HG03571 (cell line): Measurements from ENCODE around the gene TENM4.

ENCODE experiments used
- ATAC-seq: cut with Tn5 transposase; IDR thresholded peaks from one replicate; pipeline ENCODE4 v1.9.1; 2021; ENCODE audit not compliant: unreplicated experiment

The TENM4 gene

DNA sequence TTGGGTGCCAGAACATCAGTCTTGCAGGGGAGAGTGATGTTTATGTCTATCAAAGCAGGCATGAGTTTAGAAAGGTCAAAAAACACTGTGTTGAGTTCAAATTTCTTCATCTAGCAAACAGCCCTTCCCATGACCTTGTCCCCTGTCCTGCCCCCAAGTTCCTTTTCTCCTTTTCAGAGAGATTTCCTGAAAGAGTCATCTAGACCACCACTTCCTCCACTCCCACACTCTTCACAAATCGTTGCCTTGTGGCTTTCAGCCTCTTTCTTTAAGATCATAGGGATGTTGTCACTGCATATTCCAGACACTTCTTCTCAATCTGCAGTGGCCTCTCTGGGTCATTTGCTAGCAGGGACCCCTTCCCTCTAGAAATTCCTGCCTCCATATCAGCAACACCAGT lies 290.5 kb downstream of the TENM4 start:
- ATAC-seq: no peak

DNA sequence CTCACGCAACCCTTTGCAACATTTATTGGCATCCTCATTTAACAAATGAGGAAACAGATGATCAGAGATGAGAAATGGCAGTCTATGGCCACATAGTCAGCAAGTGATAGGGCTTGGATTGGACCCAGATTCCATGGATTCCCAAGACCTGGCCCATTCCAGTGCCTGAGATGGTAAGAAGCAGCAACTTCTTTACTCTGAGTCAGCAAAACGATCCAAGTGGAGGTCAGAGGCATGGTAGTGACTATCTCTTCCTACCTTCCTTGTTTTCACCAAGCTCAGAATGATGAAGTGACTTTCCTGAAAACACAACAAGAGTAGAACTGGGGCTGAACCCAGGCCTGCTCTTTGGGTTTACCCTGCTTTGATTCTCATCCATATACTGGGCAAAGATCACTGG lies 293.1 kb downstream of the TENM4 start:
- ATAC-seq: no peak

DNA sequence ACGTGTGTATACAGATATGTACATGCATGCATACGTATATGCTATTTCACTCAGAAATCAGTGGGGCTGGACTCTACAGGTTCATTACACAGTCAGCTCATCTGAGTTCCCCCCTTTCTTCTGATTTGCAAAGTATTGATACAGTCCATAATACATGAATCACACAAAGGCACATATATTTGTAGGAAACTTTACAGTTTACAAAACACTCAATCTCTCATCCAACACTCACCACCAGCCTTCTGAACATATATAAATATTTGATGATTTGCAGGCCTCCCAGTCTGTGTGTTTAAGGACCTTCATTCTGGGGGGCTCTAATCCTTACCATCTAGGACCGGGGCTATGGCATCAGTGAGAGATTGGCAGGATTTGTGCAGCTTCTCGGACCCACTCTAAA lies 293.8 kb downstream of the TENM4 start:
- ATAC-seq: no peak

DNA sequence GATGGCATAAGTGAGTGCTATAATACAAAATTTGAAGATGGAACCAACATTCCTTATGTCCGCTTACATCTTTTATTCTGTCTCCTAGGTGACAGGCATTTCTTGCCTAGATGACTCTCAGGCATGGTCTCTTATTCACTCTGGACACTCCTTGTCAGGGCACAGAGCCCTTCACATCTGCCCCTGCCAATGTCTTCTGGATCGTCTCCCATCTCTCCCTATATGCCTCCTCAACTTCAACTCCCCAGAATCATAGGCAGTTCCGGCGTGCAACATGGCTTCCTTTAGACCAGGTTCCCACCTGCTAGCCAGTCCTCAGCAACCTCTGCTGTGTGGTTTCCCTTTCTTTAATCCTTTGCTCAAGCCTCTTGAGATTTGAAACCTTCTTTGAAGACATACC lies 300.9 kb downstream of the TENM4 start:
- ATAC-seq: no peak

DNA sequence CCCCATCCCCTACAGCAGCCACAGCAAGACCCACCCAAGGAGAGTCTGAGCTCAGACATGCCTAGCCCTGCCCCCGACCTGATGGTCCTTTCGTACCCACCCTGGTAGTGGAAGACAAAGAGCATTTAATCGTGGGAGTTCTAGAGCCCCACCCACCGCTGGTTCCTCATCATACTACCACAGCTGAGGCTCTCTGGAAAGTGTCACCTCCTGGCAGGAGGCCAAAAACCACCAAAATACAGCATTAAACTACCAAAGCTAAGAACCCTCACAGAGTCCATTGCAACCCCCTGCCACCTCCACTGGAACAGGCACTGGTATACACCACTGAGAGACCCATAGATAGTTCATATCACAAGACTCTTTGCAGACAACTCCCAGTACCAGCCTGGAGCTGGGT lies 311.1 kb downstream of the TENM4 start:
- no peak for ATAC-seq

DNA sequence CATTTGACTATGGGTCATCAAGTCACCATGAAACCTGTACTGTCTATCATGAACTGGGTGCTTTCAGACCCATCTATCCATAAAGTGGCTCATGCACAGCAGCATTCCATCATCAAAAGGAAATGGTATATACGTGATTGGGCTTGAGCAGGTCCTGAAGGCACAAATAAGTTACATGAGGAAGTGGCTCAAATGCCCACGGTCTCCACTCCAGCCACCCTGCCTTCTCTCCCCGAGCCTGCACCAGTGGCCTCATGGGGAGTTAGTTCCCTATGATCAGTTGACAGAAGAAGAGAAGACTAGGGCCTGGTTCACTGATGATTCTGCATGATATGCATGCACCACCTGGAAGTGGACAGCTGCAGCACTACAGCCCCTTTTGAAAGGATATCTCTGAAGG lies 312.5 kb downstream of the TENM4 start:
- ATAC-seq: no peak

DNA sequence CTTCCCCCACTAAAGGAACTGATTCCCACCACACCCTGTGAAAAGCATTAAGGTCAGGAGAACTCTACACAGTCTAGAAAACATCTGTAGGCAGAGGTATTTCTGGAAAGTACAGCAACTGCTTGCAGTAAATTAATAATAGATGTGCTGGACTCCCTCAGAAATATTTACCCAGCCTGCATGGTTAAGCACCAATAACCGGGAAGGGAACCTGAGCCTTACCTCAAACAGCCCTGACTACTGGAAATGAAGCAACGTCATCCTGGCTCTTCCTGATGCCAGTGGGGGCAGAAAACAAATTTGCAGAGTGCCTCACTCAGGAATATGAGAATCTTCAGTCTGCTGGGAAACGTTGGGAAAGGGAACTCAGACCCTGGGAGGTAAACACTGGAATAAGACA lies 318.1 kb downstream of the TENM4 start:
- no peak for ATAC-seq

DNA sequence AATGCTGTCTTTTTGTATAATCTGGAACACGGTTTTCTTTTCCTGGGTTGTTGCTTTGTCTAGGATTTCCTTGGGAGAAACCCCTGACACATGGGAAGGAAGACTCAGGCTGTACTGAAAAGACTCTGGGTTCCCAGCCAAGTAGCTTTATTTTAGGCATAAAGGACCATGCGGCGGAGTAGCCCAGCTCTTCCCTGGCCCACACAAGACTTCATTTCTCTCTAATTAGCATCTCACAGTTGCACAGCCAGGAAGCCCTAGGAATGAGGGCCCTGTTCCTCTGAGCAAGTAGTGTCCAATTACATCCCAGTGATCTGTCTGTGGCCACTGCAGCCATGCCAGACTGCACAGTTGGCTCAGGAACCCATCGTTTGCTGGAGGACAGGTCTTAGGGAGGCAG lies 319.5 kb downstream of the TENM4 start:
- no peak for ATAC-seq

DNA sequence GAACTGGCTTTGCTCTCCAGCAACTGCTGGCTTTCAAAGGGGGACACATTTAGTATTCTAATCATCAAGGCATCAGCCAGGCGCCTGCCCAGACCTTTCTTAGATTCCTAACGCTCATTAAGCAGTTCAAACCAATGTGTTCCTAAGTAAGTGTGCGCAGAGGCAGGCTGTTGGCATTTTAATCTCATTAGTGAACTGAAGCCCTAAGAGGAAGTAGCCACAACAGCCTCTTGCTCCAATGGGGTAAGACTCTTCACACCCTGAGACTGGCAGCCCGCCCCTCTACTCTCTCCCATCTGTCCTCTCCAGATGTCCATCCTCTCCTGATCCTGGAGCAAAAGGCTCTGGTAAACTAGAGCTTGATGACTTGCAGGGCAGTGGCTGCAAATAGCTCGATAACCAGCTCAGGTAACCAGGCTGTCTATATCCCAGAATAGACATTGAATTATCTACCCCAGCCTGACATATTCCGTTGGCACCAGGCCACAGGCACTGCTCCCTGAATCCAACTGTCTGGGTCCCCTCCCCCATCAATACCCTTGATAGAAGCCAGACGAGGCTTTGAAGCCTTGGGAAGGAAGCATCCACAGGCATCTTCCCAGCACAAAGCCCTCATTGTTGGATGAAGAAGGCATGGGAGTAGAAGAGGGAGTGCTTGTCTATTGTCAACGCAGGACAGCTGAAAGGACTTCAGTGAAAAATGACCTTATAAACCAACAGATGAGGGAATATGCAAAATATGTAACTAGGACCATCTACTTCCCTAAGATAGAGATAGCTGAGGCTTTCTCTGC lies 321.1 kb downstream of the TENM4 start:
- no peak for ATAC-seq

DNA sequence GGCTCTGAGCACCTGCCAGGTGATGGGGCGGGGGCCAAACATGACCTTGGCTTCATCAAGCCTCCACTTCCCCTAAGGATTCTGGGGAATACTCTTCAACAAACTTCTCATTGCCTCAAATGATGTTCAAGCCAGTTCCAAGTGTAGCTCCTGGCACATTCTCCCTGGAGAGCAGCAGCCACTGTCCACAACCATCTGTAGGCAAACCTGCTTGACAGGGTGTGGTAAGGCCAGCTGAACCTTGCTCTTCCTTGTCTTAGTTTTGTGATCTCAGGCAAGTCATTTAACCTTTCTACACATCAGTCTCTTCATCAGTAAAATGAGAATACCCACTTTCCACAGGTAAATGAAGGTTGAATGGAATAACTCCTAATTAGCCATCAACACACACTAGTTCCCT lies 323.3 kb downstream of the TENM4 start:
- ATAC-seq: no peak

DNA sequence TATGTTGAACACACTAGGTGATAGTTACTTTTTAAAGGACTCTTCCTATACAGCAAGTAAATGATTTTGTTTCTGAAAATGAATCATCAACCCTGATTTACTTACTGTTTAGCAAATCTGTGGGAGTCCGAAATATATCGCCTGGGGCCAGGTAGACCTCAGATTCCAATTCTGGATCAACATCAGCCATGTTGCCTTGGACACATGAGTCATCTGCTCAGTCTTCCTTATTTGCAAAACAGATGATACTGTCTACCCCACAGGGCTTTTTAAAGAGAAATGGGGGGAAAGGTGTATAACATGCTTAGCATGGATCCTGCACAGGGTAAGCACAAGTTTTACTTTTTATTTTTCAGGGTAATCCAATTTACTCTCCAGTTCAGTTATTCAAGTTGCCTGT lies 324.2 kb downstream of the TENM4 start:
- no peak for ATAC-seq

DNA sequence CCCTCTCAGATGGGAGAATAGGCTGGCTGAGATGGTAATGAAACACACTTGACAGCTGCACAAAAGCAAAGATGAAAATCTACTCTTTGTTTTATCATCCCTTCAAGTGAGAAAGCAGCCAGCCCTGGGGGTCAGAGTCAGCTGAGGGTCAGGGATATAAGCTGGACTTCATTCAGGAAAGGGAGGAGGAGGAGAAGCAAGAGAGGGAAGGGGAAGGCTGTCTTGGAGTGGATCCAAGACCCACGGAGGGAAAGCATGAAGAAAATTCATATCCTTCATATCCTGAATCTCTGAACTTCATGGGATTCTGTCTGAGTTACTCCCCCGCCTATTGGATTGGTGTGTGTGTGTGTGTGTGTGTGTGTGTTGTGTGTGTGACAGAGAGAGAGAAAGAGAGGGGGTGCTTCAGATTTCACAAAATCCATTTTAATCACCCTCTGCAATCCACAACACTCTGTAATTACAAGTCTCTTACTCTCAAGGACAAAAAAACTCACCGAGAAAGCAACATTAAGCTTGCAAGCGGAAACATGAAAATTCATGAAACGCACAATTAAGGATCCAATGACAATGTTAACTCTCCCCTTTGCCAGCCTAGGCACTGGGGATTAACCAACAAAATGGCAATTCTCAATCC lies 327.7 kb downstream of the TENM4 start:
- ATAC-seq: no peak

DNA sequence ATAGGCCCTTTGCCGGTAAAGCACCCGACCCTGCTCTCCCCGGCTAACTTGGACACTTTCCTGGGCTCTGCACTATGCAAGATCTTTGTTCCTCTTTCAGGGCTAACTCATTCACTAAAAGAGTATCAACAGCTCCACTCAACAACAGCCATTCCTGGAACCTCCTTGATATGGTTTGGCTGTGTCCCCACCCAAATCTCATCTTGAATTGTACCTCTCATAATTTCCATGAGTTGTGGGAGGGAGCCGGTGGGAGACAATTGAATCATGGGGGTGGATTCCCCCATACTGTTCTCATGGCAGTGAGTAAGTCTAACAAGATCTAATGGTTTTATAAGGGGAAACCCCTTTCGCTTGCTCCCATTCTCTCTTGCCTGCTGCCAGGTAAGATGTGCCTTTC lies 330.0 kb downstream of the TENM4 start:
- ATAC-seq: no peak

DNA sequence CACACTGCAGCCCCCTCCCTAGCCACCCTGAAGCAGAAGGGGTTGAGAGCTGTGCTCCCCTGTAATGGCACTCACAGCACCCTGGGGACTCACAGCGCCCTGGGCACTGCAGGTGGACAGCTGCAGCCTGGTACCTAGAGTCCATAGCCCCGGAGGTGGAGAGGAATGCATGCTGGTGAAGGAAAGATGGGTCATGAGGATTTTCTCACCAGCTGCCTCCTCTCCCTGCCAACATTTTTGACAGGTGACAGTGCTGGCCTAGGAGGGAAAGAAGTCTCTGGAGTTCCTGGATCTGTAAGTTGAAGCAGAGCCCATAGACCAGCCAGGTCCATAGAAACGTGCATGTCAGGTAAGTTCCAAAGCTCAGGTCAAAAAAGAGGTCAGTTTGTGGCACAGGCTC lies 330.5 kb downstream of the TENM4 start:
- ATAC-seq: no peak

DNA sequence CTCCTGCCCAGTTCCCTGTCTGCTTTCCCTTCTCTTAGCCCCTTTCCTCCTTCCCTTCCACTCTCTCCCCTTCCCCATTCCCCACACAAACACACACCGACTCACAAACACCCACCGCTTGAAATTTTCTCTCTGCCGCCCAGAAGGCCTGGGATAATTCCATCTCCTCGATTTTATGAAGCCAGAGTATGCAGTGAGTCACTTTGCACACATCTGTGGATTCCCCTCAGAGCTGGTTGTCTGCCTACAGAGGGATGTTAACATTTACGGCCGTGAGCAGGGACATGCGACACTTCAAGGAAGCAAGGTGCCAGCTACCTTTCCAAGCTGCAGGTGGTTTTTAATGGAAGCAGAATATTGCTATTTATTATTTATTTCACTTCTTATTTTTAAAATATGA lies 332.0 kb downstream of the TENM4 start:
- ATAC-seq: no peak

DNA sequence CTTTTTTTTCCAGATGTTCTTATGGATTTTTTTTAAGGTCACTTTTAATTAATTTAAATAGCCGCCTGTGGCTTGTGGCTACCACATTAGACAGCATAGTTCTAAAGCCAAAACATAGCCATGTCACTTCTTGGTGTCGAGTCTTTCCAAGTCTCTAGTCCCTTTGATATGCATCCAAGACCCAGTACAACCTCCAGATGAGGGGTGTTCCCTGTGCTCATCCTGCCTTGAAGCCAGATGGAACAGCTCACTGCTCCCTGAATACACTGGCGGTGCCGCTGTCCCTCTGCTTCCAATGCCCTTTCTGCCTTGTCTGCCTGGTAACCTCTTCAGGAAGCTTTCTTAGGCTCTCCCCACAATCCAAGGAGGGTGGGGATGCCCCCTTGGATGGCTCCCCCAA lies 338.0 kb downstream of the TENM4 start:
- no peak for ATAC-seq

DNA sequence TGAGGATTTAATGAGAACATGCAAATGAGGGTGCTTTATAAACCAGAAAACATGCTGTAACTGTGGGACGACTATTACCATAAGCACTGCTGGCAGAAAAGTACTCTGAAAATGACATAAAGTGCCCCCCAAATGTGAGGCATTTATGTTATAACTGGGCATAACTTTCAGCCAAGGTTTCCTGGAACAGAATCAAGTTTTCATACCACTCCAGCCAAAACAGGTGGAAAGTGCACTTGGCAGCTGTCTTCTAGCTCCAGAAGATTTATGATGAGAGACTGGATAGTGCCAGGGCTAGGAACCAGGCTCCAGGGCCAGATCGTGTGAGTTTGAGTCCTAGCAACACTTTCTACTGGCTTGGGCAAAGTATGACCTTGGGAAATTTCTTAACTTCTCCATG lies 339.2 kb downstream of the TENM4 start:
- no peak for ATAC-seq

DNA sequence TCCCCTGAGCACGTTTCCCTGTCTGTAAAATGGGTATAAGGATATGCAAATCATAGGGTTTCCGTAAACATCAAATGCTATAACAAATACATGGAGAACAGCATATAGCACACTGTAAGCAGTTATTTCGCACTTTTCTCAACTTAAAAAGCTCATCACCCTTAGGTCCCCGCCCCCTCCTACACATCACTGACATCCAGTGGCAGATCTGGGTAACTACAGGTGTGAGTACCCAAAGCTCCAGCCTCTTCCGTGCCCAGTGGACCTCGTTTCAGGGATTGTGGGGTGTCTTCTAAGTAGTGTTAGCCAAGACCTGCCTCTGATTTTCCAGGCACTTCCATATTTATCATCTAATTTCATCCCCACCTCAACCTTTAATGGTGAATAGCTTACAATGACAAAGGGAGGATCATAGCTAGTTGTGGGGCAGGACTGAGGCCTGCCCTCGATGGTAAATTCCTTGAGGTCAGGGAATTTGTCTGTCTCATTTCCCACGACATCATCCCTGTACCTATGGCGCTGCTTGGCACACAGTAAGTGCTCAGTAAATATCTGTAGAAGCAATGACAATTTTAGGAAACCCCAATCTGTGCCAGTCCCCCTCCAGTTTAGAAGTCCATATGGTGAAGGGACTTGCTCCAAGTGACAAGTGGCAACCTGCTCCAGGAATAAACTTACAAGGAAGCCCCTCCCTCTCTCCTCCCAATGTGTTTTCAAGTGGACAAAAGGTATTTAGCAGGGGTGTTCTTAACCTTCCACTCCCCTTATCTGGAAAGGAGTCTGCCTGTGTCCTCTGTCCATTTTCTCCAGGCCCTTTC lies 340.5 kb downstream of the TENM4 start:
- peak; percentile 91 for ATAC-seq

DNA sequence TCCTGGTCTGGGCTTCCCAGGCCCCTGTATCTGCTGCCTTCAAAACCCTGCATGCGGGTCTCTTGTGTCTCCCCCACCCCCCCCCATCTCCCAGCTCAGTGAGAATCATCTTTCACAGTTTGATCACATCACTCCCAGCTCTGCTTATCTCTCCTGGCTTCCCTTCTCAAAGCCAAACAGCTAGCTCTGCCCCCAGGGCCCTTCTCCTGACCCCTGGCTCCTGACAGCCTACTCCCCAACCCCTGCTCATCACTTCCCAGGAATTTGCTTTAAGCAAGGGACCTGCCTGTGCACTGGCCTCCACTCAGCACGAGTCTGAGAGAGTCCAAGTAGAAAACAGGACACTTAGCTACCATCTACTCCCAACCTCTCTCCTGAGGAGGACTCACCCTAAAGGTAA lies 342.7 kb downstream of the TENM4 start:
- ATAC-seq: no peak

DNA sequence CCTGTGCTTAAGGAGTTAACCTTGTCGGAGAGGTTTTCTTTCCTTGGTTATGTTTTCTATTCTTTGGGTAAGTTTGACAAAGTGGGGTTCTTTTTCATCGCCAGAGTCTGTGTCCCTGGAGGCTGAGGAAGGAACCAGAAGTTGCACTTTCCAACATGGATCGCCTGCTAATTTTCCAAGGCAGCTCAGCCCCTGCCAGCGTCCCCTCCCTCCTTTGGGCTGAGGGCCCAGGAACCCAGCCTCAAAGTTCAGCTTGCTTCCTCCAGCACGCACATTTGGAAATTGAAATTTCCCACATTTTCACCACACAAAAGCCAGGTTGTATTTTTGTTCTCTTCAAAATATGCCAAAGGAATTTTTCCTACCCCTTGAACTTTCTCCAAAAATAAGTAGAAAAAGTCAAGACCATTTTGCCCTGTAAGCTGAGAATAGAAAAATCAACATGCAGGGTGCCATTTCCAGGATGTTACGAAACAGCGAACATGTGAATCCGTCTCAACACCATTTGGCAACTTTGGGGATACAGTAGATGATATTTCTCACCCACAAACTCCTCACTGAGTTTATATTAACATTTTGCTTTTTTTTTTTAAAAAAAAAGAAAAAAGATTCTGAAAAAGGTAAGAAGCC lies 343.5 kb downstream of the TENM4 start:
- no peak for ATAC-seq

DNA sequence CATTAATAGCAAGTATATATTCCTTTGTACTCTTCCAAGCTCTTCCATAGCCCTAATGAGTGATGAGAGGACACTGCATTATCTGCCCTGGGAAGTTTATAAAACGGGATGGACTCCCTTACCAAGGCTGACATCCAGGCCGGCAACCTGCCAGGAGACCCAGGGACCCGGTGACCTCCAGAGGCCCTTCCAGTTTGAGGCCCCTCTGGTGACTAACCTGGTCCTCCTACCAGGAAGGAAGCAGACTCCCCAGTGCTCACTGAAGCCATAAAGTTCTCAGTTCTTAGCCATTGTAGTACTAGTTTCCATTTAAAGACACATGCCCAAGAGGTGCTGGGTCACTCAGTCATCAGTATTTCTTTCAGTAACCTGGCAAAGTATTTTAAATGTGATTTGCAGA lies 345.4 kb downstream of the TENM4 start:
- ATAC-seq: no peak

DNA sequence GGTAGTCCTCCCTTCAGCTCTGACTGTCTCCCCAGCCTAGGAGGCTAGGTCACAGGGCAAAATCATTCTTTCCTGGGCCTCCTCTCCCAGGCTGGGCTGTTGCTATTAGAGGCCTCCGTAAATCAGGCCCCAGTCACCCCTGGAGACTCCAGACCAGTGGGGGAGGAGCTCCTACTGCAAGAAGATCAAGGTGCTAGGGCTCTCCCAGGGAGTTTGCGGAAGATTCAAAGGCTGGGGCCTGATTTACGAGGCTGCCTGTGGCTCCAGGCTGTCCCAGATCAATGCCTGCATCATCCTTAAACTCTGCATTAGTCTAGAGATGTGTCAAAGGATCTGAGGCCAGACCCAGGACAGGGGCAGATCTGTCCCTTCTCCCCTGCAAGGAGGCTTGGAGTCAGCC lies 346.2 kb downstream of the TENM4 start:
- ATAC-seq: no peak
